SK-MEL-5 (cell line): ENCODE data around the gene ECE1. TPM values are rescaled to one million over a fixed set of nuclear protein-coding genes. Genes with fewer than 3 reads are reported as not detected.

Experiments used
- DNase-seq: peaks from one replicate; pipeline ENCODE4 v3.0.0-alpha.2; 2016; ENCODE audit warnings: low read depth, low spot score
- in situ Hi-C: cut with HindIII; loops from 2 replicates; pipeline ENCODE4 v1.10.0; 2016; ENCODE audit warnings: low sequenced_read_pairs, high pct_unique_total_duplicates, low pct_unique_long_range_greater_than_20kb
- total RNA-seq: library from RNA; depleted of rRNA; stranded (reverse); fragments of >200 nt; shearing (Covaris generic); gene quantifications from 2 replicates; pipeline ENCODE4 v1.2.3, GENCODE V29; 2014

Gene ECE1
- total RNA-seq, 1 experiment from 2014 or later, result 14.0 TPM

DNA sequence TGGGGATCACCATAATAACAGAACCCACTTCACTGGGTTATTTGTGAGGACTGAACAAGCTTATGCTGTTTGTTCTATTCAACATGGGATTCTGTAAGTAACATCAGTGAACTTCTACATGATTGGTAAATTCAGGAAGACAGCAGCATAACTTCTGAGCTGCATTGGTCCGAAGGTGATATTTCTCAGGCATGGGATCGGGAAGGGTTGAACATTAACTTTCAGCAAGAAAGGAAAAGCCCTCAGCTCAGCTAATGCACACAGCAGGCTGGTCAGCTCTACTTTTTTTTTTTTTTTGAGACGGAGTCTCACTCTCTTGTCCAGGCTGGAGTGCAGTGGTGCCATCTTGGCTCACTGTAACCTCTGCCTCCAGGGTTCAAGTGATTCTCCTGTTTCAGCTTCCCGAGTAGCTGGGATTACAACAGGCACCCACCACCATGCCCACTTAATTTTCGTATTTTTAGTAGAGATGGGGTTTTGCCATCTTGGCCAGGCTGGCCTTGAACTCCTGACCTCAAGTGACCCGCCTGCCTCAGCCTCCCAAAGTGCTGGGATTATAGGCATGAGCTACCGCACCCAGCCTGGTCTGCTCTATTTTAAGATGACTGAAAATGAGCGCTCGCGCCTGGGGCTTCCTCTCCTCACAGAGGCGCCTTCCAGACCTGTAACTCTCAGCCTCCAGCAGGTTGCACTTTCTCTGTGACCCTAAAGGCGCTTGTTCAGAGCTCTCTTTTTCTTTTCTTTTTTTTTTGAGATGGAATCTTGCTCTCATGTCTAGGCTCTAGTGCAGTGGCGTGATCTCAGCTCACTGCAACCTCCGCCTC lies 42.2 kb downstream of the ECE1 start:
- DNase-seq, result no peak

DNA sequence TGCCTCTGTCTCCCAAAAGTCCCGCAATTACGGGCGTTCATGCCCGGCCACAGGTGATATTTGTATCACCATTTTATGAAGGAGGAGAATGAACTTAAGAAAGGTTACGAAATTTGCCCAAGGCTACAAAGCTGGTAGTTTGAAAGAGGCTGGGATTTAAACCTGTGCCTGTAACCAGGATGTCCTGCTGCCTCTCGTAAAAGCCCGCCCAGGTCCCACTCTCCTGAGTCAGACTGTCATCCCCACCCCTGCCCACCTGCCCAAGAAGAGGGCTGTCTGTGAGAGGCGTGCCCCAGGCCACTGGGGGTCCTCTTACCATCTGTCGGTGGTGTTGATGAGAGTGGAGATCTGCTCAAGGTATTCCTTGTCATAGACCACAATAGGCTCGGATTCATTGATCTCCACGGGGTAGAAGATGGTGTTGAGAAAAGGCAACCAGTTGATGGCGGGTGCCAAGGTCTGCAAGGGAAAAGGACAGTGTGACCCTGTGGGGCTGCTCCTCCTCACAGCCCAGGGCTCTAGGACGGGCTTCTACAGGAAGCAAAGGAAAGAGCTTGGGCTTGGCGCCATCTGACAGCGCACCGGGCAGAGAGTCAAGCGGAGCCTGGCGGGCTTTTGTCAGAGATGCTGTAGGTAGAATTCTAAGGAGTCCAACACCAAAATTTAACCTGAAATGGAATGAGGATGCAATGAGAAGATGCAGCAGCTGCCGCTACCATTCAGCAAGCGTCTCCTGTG lies 43.2 kb downstream of the ECE1 start:
- in situ Hi-C loops, result no loop called here

More for the DNA sequence above, 42.2 kb downstream of the ECE1 start:
- in situ Hi-C loops, result no loop called here

DNA sequence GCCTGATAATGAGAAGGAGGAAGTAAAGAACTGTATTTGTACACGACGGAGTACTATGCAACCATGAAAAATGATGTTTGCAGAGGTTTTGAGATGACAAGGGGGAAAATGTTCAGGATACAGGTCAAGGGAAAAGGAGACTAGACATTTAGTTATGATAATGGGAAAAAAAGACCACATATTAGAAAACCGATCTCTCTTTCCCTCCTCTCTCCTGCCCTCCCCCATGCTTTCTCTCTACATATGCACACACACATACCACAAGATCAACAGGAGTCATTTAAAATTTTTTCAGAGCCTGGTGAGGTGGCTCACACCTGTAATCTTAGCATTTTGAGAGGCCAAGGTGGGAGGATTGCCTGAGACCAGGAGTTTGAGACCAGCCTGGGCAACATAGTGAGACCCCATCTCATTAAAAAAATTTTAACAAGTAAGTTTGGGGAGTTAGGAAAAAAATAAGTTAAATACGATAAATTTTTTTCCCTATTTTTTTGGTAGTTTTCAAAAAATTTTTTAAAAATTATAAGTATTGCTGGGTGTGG lies 44.5 kb downstream of the ECE1 start:
- no peak for DNase-seq
- in situ Hi-C loops, result no loop called here

More for the DNA sequence above, 43.2 kb downstream of the ECE1 start:
- no peak for DNase-seq

DNA sequence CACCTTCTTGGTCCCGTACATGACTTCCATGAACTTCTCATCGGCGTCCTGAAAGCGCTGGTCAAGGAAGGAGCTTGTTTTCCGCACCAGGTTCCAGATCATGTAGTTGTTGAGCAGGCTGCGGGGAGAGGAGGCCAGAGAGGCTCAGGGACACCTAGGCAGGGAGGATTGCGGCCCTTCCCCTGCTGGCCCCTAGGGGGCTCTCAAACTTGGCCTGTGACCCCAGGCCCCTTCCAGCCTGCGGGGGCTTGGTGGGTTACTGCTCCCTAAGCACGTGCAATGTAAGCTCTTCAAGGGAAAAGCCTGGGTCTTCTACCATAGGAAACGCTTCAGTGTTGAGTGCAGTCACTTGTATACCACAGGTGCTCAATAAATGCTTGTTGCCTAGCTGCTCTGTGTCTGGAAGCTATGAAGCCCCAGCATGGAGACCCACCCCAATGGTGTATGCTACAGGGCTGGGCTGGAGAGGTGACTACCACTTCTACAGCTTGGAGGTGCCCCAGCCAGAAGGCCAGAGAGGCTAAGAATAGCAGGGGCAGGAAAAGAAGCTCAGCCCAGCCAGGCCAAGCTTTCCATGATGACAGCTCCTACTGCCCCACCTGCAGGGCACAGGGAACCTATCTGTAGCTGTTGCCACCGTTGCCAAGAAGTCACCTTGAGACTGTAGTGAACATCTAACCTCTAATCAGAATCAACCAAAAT lies 45.1 kb downstream of the ECE1 start:
- in situ Hi-C loops, result no loop called here
- DNase-seq, result no peak

DNA sequence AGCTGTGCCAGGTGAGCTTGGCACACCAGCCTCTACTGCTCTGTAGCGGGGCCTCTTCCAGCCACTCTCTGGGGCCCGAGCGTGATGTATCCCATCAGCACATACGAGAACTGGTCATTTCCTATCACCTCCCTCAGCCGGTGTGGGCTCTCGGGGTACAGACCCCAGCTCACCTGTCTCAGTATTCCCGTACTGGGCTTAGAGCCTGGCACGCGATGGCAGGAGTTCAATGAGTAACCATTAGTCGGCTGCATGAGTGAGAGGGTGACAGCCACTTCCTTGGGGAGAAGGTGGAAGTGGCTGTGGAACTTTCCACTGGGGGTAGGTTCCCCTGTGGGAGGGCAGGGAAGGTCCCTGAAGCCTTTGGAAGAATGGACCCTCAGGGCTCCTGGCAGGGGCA lies 46.1 kb downstream of the ECE1 start:
- in situ Hi-C loops, result no loop called here
- DNase-seq, result no peak

DNA sequence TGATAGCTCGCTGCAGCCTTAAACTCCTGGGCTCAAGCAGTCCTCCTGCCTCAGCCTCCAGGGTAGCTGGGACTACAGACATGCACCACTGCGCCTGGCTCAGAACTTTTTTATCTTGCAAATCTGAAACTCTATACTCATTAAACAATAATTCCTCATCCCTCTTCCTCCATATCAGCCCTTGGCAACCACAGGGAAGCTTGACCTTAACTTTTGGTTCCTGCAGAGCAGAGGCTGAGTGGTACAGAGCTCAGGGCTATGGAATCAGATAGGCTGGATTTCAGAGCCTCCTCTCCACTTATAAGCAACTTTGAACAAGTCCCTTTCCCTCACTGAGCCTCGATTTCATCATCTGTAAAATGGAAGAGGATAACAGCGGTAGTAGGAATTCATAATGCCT lies 47.4 kb downstream of the ECE1 start:
- in situ Hi-C loops, result no loop called here
- no peak for DNase-seq

DNA sequence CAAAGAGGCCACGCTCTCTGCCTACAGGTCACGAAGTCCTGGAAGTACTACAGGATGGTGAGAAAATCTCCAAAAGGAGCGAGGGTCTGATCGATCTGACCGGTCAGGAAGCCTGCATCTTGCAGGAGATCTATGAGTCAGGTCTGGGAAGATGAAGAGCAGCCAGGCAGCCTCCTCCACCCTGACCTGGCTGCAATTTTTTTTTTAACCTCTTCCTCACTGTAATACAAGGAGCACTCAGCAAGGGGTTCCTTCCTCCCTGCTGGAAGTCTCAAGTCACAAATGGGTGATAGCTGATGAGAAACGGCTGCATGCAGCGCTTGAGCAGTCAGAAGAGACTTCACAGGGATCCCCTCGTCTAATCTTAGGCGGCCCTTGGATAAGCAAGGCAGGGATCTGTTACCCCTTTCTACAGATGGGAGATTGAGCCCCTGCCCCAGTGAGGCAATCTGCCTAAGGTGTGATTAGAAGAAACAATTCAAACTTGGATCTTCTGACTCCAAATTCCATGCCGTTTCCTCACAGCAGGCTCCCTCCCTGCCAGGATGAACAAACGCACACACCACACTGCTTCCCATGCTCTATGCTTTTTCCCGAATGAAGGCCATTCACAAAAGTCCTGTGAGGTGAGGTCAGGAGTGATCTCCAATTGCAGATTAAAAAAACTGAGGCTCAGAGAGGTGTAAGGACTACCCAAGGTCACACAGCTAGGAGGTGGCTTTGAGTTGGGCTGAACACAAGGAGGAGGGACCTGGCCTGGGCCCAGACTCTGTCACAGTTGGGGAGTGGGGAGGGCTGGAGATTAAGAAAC lies 48.3 kb downstream of the ECE1 start:
- in situ Hi-C loops, result no loop called here
- DNase-seq, result no peak

DNA sequence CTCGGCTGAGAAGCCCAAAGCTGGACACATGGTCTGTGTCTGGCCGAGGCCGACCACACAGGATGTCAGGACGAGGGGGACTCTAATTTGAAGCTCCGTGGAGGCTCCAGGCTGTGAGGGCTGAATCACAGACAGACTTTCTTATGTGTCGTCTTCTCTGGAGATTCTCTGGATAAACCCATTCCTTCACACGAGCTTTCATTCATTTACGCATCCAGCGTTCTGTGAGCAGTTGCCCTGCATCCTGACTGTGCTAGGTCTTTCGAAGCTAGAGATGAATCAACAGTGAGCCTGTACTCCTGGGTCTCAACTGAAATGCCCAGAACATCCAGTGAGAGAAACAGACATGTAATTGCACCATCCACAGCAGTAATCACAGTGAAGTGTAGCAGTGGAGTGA lies 49.6 kb downstream of the ECE1 start:
- in situ Hi-C loops, result no loop called here

DNA sequence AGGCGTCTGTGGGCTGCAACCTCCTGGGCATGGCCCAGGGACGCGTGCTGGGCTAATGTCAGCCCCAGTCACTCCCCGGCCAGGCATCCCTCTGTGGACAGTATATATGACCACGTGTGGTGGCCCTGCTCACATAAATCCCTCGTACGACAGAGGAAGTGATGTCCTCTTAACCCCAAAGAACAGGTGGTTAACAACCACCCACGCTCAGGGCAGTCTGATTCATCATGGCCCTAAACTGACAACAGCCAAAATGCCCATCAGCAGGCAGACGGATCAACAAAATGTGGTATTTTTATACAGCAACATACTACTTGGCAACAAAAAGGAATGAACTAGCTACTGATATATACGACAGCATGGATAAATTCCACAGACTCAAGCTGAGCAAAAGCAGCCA lies 51.0 kb downstream of the ECE1 start:
- in situ Hi-C loops, result no loop called here
- no peak for DNase-seq

More for the DNA sequence above, 49.6 kb downstream of the ECE1 start:
- DNase-seq, result no peak

DNA sequence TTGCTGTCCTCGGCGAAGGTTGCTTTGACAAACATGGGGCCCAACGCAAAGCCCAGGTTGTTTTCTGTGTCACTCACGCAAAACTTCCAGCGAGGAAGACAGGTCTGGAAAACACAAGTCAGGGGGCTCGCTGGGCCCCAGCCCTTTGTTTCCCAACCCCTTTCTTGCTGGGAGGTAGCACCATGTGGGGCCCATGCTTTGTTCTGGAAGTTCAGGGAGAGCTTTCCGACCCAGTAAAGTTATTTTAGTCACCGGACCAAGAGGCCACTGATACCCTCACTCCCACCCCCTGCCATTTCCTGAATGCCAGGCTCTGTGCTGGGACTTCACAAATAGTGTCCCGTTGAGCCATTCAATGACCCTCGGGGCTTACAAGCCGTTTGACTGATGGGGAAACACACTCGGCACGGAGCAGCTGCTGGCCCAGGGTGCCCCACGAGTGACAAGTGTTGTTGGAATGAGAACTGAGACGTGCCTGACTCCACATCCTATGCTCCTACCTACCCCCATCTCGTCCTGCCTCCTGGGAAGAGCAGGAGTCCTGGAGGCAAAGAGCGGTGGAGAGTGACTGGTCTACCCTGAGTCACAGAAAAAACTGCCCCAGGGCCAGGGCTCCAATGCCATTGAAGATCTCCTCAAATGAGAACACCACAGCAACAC lies 52.0 kb downstream of the ECE1 start:
- in situ Hi-C loops, result no loop called here
- DNase-seq, result no peak

DNA sequence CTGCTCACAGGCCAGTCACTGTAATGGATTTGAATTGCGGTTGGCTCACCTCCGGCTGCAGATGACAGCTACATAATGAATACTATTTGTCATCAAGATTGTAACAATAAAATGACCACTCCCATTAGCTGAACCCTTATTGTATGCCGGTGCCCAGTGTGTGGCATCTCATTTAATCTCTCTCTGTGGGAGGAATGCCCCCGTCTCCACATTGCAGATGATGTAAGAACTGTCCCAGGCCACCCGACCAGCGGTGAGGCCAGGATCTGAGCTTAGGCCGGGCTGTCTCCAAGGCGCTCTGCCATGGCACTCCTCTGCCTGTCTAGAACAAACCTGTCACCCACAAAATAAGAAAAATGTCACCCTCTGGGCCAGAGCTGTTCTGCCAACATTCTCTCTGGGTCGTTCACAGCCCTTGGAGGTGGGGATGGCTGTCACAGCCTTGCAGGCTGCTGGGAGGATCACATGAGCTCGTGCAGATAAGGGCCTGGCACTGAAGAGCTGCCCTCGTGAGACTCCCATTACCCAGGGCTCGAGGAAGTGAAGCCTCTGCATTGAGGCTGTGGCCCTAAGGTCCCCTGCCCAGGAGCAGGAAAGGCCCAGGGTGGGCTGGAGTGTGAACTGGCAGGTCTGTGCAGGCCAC lies 52.7 kb downstream of the ECE1 start:
- in situ Hi-C loops, result no loop called here
- DNase-seq, result no peak

DNA sequence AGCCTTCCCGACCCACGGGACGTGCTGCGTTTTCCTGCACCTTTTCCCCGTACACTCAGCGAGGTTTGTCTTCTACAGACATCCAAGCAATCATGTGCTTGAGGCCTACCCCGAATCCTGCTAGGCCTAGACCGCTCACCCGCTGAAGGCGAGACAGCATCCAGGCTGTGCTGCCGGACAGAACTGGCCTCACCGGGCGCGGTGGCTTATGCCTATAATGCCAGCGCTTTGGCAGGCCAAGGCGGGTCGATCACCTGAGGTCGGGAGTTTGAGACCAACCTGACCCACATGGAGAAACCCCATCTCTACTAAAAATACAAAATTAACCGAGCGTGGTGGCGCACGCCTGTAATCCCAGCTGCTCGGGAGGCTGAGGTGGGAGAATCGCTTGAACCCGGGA lies 54.1 kb downstream of the ECE1 start:
- DNase-seq, result no peak
- in situ Hi-C loops, result no loop called here

DNA sequence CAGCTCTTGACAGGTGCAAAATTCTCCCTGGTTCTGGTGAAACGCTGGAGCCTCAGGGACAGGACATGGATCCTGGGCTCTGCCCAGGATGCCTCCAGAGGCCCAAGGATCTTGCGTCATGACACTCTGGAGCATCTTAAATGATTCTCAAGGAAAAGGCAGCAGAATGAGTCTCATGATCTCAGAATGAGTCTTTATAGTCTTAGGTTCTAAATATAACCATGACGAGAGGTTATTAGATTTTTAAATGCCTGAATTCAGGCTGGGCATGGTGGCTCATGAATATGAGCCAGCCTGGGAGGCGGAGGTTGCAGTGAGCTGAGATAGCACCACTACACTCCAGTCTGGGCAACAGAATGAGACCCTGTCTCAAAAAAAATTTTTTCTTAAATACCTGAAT lies 55.5 kb downstream of the ECE1 start:
- no peak for DNase-seq
- in situ Hi-C loops, result no loop called here

DNA sequence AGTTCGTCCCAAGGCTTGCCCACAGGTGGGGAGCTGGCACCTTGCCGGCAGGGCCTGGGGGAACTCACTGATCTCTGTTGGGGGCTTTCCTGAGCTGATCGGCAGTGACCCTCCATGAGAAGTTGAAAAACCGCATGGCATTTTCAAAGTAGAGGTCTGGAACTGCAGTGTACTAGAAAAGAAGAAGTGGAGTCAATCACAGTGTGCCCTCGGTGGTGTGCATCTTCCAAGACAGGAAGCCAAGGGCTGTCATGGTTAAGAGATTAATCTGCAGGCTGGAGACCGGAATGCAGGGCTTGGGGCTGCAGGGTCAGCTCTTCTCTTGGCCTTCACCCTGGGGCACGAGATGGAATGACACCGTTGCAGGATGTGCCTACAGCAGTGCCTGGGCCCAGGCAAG lies 56.8 kb downstream of the ECE1 start:
- DNase-seq, result no peak
- in situ Hi-C loops, result no loop called here

DNA sequence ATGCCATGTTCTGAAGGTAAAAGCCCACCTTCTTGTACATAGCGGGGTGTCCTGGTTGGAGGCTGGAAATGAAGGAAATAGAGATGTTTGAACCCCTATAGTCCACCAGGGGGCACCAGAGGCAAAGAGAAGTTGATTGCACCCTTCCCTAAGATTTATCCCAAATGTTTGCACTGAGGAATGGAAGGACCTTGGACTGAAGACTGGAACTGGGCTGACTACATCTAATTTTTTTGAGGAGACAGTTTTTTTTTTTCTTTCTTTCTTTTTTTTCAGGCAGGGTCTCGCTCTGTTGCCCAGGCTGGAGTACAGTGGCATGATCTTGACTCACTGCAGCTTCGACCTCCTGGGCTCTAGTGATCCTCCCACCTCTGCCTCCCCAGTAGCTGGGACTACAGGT lies 58.2 kb downstream of the ECE1 start:
- peak; percentile 70 for DNase-seq
- in situ Hi-C loops, result no loop called here

DNA sequence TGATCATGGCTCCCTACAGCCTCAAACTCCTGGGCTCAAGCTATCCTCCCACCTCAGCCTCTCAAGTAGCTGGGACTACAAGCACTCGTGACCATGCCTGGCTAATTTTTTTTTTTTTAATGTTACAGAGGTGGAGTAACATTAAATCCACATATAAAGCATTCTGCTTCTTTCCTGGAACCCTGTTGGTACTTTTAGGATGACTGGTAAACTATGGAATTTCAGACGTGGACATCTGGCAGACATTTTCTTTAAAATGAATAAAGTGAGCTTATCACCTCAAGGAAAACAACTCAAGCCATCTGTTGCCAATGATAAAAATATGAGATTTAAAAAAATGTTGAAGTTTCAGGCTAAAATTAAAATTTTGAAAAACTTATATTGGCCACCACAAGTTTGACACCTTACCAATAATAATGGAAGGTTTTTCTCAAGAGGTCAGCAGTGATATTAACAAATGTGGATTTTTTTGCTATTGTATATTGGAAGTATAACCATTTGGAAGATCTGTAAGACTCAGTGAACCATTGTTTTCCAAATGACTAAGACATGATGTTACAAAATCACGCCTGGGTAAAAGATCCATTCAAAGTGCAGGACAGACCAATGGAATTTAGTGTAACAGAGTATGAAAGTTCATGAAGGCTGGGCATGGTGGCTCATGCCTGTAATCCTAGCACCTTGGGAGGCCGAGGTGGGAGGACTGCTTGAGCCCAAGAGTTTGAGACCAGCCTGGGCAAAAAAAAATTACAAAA lies 60.8 kb downstream of the ECE1 start:
- in situ Hi-C loops, result no loop called here
- DNase-seq, result no peak
